Fibroblast of skin of right quadriceps (primary cell): ENCODE results near the gene GTSF1L.
A peak's percentile ranks its signal among the peaks of the same experiment; 100 is the strongest.

ENCODE experiments used
- DNase-seq: peaks from one replicate; pipeline ENCODE4 v3.0.0-alpha.2; 2013

GTSF1L gene

GRCh38 chr20:43744966-43745730, 18.3 kb upstream of the GTSF1L start:
- no peak for DNase-seq

GRCh38 chr20:43744151-43744611, 17.4 kb upstream of the GTSF1L start:
- DNase-seq = peak; percentile 40

- no peak for DNase-seq
Observed at GRCh38 chr20:43740642-43741041, 13.8 kb upstream of the GTSF1L start.

GRCh38 chr20:43739148-43739749, 12.4 kb upstream of the GTSF1L start:
- DNase-seq = no peak

DNA sequence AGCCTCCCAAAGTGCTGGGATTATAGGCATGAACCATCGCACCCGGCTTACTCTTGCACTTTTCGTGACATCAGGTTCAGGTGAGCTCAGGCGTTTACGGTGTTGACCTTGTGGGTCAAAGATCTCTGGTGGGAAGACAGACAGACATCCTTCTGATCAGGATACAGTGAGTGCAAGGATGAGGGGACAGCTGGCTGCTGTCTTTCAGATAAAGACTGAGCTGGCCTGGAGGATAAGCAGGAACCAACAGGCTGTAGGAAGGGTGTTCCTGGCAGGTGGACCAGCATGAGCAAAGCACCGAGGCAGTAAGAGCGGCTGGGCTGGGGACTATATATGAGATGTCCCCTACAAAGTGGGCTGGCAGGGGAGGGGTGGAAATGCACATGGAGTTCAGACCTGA, 11.1 kb upstream of the GTSF1L start:
- DNase-seq = no peak

DNA sequence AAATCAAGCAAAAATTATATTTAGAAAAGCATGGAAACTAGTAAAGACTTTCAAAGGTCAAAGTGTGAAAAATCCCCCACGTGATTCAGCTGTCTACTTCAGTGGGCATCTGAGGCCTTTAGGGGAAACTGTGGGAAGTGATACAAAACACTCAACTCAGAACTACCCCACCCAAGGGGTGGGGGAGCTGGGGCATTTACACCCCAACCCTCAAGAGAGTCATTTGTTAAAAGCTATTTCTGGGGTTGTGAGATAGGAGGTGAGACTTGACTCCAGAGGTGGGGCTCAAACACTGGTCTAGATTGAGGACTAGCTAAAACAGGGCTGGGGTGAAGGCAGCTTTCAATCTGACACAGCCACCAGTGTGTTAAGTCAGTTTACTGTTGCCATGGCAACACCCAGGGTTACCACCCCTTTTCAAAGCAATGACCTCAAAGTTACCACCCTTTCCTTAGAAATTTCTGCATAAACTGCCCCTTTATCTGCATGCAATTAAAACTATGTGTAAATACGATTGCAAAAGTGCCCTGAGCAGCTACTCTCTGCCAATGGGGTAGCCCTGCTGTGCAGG, 9.9 kb upstream of the GTSF1L start:
- DNase-seq = no peak

- DNase-seq = no peak
Observed at GRCh38 chr20:43731927-43732326, 5.1 kb upstream of the GTSF1L start.

- DNase-seq = peak; percentile 83
Observed at GRCh38 chr20:43731469-43731868, 4.7 kb upstream of the GTSF1L start.

DNA sequence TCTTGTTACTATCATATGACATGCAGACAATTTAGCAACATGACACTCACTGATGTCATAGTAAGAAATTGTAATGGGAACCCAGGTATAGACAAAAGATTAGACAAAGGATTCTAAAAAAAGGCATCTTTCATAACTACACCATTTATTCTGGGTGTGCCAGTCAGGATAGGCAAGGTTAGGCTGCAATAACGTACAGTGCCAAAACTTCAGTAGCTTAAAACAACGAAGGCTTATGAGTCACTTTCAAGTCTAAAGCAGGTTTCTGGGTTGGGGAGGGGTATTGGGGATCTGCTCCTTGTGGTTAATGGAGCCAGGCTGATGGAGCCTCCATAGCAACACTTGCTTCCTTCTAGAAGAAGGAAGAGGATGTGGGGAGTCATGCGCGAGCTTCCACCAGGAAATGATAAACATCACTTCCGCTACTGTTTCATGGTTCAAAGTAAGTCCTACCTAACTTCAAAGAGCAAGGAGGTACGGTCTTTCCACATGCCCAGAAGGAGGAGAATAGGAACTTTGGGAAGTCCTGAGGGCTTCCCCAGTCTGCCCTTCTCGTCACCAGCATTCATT, 2.0 kb upstream of the GTSF1L start:
- DNase-seq = no peak

DNA sequence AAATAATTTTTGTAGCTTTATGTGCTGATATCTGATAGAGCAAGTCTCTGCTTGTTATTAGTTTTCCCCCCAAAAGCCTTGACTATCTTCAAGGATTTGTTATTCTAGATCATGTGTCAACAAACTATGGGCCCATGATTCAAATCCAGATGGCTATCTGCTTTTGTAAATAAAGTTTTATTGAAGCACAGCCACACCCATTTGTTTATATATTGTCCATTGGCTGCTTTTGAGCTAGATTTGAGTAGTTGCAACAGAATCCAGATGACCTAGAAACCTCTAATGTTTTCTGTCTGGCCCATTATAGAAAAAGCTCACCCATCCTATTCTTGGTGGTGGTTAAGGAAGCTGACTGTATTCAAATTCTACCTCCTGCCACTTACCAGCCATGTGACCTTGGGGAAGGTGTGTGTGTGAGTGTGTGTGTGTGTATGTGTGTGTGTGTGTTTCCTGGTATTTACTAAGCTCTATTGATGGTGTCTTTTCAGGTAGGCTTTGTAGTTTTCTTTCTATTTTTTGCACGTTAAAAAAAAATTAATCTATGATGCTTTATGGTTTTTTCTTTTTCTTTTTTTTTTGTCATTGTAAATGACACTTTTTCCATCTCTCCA, 1.3 kb upstream of the GTSF1L start:
- DNase-seq = no peak

DNA sequence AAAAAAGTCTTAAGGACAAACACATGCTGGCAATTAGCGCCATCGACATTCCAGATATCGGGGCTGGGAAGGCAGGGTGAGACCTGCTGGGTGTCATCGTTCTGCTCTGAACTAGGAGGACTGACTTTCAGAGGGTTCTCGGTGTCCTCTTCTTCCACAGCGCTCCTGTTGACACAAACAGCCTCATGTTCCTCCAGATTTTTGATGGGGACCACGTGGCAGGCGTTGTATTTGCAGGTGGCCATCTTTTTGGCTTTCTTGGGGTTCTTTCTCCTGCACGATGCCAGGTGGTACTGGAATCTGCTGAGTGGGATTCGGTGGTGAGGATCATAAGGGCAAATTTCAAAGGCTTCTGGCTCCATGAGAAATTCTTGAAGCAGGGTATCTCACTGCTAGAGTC, 469 bp downstream of the GTSF1L start:
- DNase-seq = no peak

DNA sequence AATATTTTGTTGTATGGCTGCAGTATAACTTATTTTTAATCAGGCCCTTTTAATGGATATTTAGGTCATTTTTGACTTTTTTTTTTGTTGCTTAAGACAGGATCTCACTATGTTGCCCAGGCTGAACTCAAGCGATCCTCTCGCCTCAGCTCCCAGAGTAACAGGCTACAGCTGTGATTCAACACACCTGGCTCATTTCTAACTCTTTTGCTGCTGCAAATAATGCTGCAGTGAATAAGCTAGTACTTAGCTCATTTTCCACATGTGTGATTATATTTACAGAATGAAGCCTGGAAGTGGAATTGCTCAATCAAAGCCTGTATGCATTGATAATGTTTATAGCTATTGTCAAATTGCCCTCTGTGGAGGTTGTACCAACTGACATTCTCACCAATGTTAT, 1.1 kb downstream of the GTSF1L start:
- no peak for DNase-seq

- no peak for DNase-seq
Observed at GRCh38 chr20:43724383-43724782, 2.4 kb downstream of the GTSF1L start.

DNA sequence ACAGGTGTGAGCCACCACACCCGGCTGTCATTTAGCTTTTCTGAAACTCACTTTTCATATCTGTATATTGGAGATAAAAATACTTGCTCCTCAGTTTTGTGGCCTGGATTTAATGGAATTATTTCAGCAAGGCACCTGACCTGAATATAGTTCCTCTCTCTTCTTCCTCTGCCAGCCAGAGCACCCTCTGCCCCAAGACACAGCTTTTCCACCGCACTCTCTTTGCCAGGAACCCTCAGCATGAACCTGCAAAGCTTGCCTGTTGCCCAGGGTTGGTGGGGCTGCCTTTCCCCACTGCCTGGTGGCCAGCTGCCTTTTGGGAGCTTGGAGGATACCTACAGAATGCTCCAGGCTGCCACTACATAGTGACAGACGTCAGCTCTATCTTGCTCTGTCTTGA, 3.1 kb downstream of the GTSF1L start:
- no peak for DNase-seq

DNA sequence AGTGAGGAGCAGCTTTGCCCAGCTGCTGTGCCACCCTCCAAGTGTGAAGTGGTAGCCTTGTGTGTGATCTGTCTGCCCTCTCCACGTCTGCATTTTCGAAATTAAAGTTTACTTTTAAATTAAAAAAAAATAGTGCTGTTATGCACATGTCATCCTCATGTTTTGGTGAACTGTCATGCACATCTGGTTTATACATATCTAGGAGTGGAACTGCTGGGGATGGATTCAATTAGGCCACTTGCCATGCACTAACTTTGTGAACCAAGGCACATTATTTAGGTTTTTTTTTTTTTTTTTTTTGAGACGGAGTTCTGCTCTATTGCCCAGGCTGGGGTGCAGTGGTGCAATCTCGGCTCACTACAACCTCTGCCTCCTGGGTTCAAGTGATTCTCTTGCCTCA, 3.6 kb downstream of the GTSF1L start:
- DNase-seq = no peak

DNA sequence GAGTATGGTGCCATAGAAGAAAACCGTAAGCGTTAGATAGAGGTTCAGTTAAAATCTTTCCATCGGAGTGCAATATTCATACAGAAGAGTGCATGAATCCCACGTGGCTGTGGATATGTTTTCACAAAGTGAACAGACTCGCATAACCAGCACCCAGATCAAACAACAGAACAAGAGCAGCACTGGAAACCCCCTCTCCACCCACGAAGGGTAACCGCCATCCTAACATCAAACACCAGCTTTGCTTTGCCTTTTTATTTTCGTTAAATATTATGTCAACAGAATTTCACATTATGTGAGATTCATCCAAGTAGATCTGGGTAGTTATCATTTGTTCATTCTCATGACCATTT, 4.7 kb downstream of the GTSF1L start:
- DNase-seq = no peak

DNA sequence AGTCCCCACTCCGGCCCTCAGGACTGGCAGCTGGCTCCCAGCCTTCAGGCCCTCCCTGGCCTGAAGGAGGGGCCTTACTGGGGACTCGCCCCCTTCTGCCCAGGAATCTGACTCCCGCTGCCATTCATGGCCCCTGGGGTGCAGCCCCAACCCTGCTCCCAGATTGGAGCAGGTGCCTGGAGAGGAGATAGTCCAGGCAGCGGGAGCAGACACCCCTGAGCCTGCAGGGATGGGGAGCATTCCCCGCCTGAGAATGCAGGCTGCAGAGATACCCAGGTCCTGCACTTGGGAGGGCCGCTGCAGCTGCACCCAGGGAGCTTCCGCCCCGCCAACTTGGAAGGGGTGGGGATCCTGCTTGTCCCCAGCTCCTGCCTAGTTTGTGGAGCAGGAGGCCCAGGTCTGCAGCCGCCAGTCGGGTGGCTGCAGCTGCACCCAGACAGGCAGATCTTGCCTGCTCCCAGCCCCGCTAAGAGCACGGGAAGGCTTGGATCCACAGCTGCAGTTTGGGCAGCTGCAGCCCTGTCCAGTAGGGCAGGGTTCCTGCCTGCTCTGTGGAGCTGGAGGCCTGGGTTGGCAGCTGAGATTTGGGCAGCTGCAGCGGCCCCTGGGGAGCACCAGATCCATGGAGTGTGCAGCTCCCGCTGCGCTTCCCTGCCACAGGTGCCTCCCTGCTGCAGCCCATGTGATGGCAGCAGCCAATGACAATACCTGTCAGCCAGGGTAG, 5.2 kb downstream of the GTSF1L start:
- DNase-seq = no peak

DNA sequence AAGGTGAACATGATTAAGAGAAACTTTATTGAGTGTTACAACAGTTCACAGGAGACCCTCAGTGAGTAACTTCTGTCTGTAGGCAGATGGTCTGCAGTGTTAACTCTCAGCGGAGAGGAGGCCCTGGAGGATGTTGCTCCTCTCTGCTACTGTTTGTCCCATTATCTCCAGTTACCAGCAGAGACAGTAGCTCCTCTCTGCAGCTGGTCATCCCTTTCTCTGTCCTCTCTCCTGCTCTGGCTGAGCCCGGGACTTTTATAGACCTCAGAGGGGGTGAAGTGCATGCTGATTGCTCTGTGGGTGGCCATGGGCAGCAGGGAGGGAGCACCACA, 5.7 kb downstream of the GTSF1L start:
- DNase-seq = no peak

GRCh38 chr20:43720007-43720406, 6.8 kb downstream of the GTSF1L start:
- DNase-seq = no peak

GRCh38 chr20:43717616-43717995, 9.2 kb downstream of the GTSF1L start:
- DNase-seq = no peak

GRCh38 chr20:43716757-43717615, 9.8 kb downstream of the GTSF1L start:
- no peak for DNase-seq

DNA sequence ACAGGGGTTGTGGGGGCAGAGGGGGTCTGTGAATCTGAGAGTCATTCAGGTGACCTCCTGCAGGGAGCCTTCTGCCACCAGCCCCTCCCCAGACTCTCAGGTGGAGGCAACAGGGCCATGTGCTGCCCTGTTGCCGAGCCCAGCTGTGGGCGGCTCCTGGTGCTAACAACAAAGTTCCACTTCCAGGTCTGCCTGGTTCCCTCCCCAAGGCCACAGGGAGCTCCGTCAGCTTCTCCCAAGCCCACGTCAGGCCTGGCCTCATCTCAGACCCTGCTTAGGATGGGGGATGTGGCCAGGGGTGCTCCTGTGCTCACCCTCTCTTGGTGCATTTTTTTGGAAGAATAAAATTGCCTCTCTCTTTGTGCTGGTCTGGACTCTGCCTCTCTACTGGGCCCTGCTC, 10.7 kb downstream of the GTSF1L start:
- no peak for DNase-seq
